ENCODE measurements around the gene UFSP1. TPM values are rescaled to one million over a fixed set of nuclear protein-coding genes. Genes with fewer than 3 reads are reported as not detected.

UFSP1 gene
- total and polyA plus RNA-seq, 2 of the 13 experiments (the other 11 are each of a cell fraction or from before 2014, with no cell fraction given) = 0.65 to 3.3 TPM

DNA sequence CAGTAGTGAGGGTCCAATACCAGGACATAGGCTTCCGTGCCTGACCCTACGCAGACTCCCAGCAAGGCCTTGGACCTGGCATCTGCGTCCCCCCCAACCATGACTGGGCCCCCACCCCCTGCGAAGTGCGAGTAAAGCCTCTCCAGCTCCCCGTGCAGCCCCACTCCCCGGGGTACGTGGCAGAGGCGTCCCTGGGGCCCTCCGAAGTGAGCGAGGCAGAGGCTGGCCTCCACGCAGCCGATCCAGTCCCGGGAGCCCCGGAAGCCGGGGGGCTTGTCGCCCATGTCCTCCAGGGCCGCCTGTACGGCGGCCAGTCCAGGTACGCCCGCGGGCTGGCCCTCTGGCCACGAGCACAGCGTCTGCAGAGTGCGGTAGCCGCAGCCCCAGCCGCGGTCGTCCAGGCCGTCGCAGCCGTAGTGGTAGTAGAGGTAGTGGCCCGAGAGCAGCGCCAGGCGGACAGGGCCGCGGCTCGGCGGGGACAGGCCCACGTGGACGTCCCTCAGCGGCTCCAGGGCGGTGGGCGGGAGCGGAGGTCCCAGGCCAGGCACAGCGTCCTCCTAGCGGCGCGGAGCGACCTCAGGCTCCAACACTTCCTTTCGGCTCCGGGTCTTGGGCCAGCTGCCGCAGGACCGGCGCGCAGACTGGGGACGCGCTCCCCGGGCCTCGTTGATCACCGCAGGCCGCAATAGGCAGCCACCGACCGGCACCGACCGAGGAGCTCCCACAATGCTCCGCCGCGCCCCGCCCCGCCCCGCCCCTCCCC lies at the start of gene UFSP1 (continued):
- TF ChIP-seq, protein P1, sequence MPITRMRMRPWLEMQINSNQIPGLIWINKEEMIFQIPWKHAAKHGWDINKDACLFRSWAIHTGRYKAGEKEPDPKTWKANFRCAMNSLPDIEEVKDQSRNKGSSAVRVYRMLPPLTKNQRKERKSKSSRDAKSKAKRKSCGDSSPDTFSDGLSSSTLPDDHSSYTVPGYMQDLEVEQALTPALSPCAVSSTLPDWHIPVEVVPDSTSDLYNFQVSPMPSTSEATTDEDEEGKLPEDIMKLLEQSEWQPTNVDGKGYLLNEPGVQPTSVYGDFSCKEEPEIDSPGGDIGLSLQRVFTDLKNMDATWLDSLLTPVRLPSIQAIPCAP (CRISPR knock-in tag; IDR thresholded peaks at IDR 0.05; ENCODE audit: low read depth) = no peak
- TF ChIP-seq GTF3A (CRISPR knock-in tag; conservative IDR thresholded peaks at IDR 0.05) = no peak
- no peak for TF ChIP-seq ZNF644 (CRISPR knock-in tag; IDR thresholded peaks at IDR 0.05; ENCODE audit: low read depth)
- peak; percentile 8; the same call in 1 of the 2 replicates for TF ChIP-seq IRF2 (CRISPR knock-in tag; IDR thresholded peaks at IDR 0.05)
- TF ChIP-seq ARNT (IDR thresholded peaks at IDR 0.05) = no peak
- TF ChIP-seq, protein P2, sequence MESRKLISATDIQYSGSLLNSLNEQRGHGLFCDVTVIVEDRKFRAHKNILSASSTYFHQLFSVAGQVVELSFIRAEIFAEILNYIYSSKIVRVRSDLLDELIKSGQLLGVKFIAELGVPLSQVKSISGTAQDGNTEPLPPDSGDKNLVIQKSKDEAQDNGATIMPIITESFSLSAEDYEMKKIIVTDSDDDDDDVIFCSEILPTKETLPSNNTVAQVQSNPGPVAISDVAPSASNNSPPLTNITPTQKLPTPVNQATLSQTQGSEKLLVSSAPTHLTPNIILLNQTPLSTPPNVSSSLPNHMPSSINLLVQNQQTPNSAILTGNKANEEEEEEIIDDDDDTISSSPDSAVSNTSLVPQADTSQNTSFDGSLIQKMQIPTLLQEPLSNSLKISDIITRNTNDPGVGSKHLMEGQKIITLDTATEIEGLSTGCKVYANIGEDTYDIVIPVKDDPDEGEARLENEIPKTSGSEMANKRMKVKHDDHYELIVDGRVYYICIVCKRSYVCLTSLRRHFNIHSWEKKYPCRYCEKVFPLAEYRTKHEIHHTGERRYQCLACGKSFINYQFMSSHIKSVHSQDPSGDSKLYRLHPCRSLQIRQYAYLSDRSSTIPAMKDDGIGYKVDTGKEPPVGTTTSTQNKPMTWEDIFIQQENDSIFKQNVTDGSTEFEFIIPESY (CRISPR knock-in tag; IDR thresholded peaks at IDR 0.05) = no peak; the same call in 1 of the 2 replicates
- TF ChIP-seq, protein P3, sequence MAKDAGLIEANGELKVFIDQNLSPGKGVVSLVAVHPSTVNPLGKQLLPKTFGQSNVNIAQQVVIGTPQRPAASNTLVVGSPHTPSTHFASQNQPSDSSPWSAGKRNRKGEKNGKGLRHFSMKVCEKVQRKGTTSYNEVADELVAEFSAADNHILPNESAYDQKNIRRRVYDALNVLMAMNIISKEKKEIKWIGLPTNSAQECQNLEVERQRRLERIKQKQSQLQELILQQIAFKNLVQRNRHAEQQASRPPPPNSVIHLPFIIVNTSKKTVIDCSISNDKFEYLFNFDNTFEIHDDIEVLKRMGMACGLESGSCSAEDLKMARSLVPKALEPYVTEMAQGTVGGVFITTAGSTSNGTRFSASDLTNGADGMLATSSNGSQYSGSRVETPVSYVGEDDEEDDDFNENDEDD (CRISPR knock-in tag; IDR thresholded peaks at IDR 0.05; ENCODE audit: borderline replicate concordance) = no peak
- TF ChIP-seq ZNF263 (CRISPR knock-in tag; IDR thresholded peaks at IDR 0.05) = 0 out of 2 replicates have a peak, but pooled peaks have one; percentile 21
- peak; percentile 25; the same call in 1 of the 2 replicates for TF ChIP-seq POGZ (CRISPR knock-in tag; IDR thresholded peaks at IDR 0.05)
- TF ChIP-seq, protein P4, sequence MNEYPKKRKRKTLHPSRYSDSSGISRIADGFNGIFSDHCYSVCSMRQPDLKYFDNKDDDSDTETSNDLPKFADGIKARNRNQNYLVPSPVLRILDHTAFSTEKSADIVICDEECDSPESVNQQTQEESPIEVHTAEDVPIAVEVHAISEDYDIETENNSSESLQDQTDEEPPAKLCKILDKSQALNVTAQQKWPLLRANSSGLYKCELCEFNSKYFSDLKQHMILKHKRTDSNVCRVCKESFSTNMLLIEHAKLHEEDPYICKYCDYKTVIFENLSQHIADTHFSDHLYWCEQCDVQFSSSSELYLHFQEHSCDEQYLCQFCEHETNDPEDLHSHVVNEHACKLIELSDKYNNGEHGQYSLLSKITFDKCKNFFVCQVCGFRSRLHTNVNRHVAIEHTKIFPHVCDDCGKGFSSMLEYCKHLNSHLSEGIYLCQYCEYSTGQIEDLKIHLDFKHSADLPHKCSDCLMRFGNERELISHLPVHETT (CRISPR knock-in tag; conservative IDR thresholded peaks at IDR 0.05) = peak; percentile 20; the same call in 1 of the 2 replicates
- peak; percentile 94 for TF ChIP-seq ATF7-NPFF (CRISPR knock-in tag; IDR thresholded peaks at IDR 0.05; ENCODE audit: low read depth)
- TF ChIP-seq RXRB (CRISPR knock-in tag; IDR thresholded peaks at IDR 0.05; ENCODE audit: borderline replicate concordance) = peak; percentile 10; the same call in 1 of the 2 replicates
- TF ChIP-seq KDM5A (IDR thresholded peaks at IDR 0.05; ENCODE audit: borderline replicate concordance, low read length) = no peak
- no peak for TF ChIP-seq U2AF1 (optimal IDR thresholded peaks at IDR 0.05; ENCODE audit: low read depth, low read length)
- peak; percentile 61; the same call in 1 of the 2 replicates for TF ChIP-seq ZNF530 (CRISPR knock-in tag; IDR thresholded peaks at IDR 0.05; ENCODE audit: low read depth)
- no peak; the same call in 1 of the 2 replicates for TF ChIP-seq PAX8 (CRISPR knock-in tag; IDR thresholded peaks at IDR 0.05; ENCODE audit: borderline replicate concordance)
- TF ChIP-seq MIXL1 (CRISPR knock-in tag; IDR thresholded peaks at IDR 0.05) = no peak
- TF ChIP-seq, protein P5, sequence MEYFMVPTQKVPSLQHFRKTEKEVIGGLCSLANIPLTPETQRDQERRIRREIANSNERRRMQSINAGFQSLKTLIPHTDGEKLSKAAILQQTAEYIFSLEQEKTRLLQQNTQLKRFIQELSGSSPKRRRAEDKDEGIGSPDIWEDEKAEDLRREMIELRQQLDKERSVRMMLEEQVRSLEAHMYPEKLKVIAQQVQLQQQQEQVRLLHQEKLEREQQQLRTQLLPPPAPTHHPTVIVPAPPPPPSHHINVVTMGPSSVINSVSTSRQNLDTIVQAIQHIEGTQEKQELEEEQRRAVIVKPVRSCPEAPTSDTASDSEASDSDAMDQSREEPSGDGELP (IDR thresholded peaks at IDR 0.05; ENCODE audit: borderline replicate concordance, low read depth) = no peak
- 0 out of 2 replicates have a peak, but pooled peaks have one; percentile 87 for TF ChIP-seq CAMTA2 (CRISPR knock-in tag; IDR thresholded peaks at IDR 0.05; ENCODE audit: borderline replicate concordance)
- no peak for TF ChIP-seq FOXJ3 (CRISPR knock-in tag; IDR thresholded peaks at IDR 0.05; ENCODE audit: borderline replicate concordance)
- TF ChIP-seq ZEB1 (IDR thresholded peaks at IDR 0.05; ENCODE audit: insufficient replicate concordance, low read depth) = no peak
- TF ChIP-seq MIER2 (CRISPR knock-in tag; IDR thresholded peaks at IDR 0.05) = no peak
- peak; percentile 52; the same call in 1 of the 2 replicates for TF ChIP-seq ZFP90 (CRISPR knock-in tag; IDR thresholded peaks at IDR 0.05; ENCODE audit: borderline replicate concordance)
- TF ChIP-seq CBX2 (IDR thresholded peaks at IDR 0.05; ENCODE audit: low read depth, low read length) = no peak
- TF ChIP-seq CBX2 (CRISPR knock-in tag; IDR thresholded peaks at IDR 0.05; ENCODE audit: low read depth) = no peak

Data from HepG2 (cell line).